DMS114 treated with DMSO at 0.1 percent for 48 hours (cell line): ENCODE results near the gene ANKRD44.
A peak's percentile ranks its signal among the peaks of the same experiment; 100 is the strongest.
"Not testable (repeated sequence)": the region's sequence is repeated elsewhere in the genome, so short reads cannot be mapped to it uniquely, and the experiment has no call there.

Source experiments
- DNase-seq: peaks from one replicate; lab custom pipeline; 2025; ENCODE audit not compliant: unreplicated experiment; lab: John Stamatoyannopoulos, UW

Gene ANKRD44

GRCh38 chr2:197310271-197310985 lies at the start of gene ANKRD44:
ANKRD44 (minus strand) TSS chr2:197310780; CDS start chr2:197310604, 176 bp downstream.
- DNase-seq, result peak; percentile 43

GRCh38 chr2:197359859-197360258 lies 49.3 kb upstream of the ANKRD44 start:
- DNase-seq, result no peak

GRCh38 chr2:197358931-197359330 lies 48.4 kb upstream of the ANKRD44 start:
- DNase-seq, result no peak

GRCh38 chr2:197357986-197358385 lies 47.4 kb upstream of the ANKRD44 start:
- DNase-seq, result no peak

GRCh38 chr2:197356136-197356535 lies 45.6 kb upstream of the ANKRD44 start:
- DNase-seq, result peak; percentile 3

- DNase-seq, result no peak
Observed at GRCh38 chr2:197354169-197354558, 43.6 kb upstream of the ANKRD44 start.

GRCh38 chr2:197353393-197354168 lies 43.0 kb upstream of the ANKRD44 start:
- no peak for DNase-seq

GRCh38 chr2:197349699-197350098 lies 39.1 kb upstream of the ANKRD44 start:
- DNase-seq, result no peak

- no peak for DNase-seq
Observed at GRCh38 chr2:197348721-197349360, 38.3 kb upstream of the ANKRD44 start.

- DNase-seq, result no peak
Observed at GRCh38 chr2:197345846-197346370, 35.3 kb upstream of the ANKRD44 start.

- DNase-seq, result not testable (repeated sequence)
Observed at GRCh38 chr2:197343968-197344367, 33.4 kb upstream of the ANKRD44 start.

- no peak for DNase-seq
Observed at GRCh38 chr2:197340591-197340990, 30.0 kb upstream of the ANKRD44 start.

GRCh38 chr2:197339496-197340220 lies 29.1 kb upstream of the ANKRD44 start:
- DNase-seq, result no peak

GRCh38 chr2:197339016-197339415 lies 28.4 kb upstream of the ANKRD44 start:
- DNase-seq, result no peak

- DNase-seq, result no peak
Observed at GRCh38 chr2:197332641-197333040, 22.1 kb upstream of the ANKRD44 start.

- DNase-seq, result no peak
Observed at GRCh38 chr2:197328461-197328860, 17.9 kb upstream of the ANKRD44 start.

GRCh38 chr2:197327472-197328098 lies 17.0 kb upstream of the ANKRD44 start:
- DNase-seq, result no peak

GRCh38 chr2:197327073-197327471 lies 16.5 kb upstream of the ANKRD44 start:
- no peak for DNase-seq

- no peak for DNase-seq
Observed at GRCh38 chr2:197324801-197325200, 14.2 kb upstream of the ANKRD44 start.
